Measurements from ENCODE around the gene EBLN2.

GRCh38 chr3:73072634-73073033 lies 11.2 kb downstream of the EBLN2 start:
- TF ChIP-seq CTCF (IDR thresholded peaks at IDR 0.05; ENCODE audit: low read length) (no peak), EZH2 (IDR thresholded peaks at IDR 0.05; ENCODE audit: borderline replicate concordance, low read length) (no peak)

Data from OCI-LY1 (cell line).